HG02610 (cell line): Measurements from ENCODE around the gene HRH3.

Experiments used
- ATAC-seq: cut with Tn5 transposase; IDR thresholded peaks from one replicate; pipeline ENCODE4 v1.9.1; 2021; ENCODE audit warnings: mild to moderate bottlenecking, moderate library complexity; ENCODE audit not compliant: unreplicated experiment

Gene HRH3

DNA sequence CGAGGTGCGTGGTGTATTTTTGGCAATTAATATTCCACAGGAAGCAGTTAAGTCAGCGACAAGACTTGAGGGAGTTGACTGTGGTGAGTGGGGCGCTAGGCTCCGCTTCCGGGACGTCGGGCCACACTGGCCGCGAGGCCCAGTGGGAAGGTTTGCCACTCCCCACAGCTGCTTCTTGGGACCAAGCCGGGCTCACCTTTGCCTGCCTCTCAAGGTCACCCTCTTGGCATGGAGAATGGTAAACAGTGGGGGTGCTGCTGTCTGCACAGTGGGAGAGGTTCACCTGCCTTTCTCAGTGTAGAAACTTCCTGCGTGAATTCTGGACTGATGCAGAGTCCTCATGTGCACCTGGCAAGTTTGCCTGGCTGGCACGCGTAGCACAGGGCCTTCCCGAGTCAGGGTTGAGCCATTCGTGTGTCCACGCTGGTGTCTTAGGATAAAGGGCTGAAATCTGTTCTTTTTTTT, 24.6 kb upstream of the HRH3 start:
- ATAC-seq: no peak

DNA sequence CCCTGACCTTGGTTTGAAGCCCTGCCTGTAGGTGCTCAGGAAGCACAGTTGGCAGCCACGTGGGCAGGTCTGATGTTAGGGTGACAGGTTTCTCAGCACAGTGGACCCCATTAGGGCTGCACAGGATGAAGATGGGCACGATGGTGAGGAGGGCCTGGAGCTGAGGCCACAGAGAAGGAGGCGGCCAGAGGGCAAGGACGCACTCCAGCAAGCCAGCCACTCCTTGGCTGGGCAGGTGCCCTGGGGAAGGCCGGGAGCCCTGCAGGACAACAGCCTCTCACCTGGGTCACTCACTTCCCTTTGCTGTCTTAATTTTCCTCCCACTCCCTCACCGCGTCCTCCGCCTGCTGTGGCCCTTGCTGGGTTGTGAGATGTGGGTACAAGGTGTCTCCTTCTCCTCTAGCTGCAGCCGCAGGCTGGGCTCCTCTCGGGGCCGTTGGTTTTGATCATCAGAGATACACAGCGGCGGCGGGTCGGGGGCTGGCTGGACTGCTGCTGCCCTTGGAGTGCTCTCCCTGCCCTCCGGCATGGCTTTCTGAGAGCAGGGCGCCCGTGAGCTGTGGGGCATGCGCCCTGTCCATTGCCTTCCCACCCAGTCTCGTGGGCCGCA, 23.9 kb upstream of the HRH3 start:
- ATAC-seq: no peak

GRCh38 chr20:62243106-62243505, 23.0 kb upstream of the HRH3 start:
- no peak for ATAC-seq

GRCh38 chr20:62242176-62242575, 22.1 kb upstream of the HRH3 start:
- no peak for ATAC-seq

- ATAC-seq: no peak
Measured at GRCh38 chr20:62241506-62241905, 21.4 kb upstream of the HRH3 start.

- no peak for ATAC-seq
Measured at GRCh38 chr20:62240020-62240685, 20.1 kb upstream of the HRH3 start.

DNA sequence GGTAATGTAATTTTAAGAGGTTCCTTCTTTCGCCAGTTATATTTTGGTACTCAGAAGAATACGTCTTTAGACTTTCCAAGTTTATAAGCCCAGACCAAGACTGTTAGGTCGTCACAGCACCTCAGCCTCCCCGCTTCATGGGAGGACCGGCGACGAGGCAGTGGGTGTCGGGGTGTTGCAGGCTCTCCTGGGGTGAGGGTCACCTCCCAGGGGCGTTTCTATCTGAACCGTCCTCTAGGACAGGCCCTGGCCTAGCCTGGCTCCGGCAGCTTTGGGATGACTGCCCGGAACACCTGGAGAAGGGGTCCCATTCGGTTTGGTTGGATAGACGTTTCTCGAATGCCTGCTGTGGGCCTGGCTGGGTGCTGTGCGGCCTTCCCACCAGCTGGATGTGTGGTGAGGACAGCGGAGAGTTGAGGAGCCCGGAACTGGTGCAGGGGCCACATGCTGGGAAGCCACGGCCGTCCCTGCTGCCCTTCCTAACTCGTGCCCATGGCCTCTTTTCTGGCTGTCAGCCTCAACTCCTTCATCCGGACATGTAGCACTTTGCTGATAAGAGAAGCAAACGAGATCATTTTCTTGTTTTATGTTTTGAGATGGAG, 19.3 kb upstream of the HRH3 start:
- no peak for ATAC-seq

- peak; percentile 0 for ATAC-seq
Measured at GRCh38 chr20:62238569-62239277, 18.6 kb upstream of the HRH3 start.

- ATAC-seq: peak; percentile 97
Measured at GRCh38 chr20:62237801-62238568, 17.9 kb upstream of the HRH3 start, which contains the start of gene OSBPL2. TSS of gene OSBPL2 (plus strand) at chr20:62238521. CDS start at chr20:62256185, 17,664 bp downstream.

DNA sequence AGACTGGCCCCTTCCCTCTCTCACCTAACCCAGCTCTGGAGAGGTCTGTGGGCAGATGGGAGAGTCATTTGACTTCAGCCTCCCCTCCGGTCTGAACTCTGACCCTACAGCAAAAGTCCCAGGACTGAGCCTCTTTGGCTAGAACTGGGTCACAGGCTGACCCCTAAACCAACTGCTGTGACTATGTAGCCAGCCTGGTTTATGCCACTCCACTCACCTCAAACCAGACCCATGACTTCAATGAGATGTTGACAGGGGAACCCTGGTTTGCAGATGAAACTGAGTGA, 17.4 kb upstream of the HRH3 start:
- no peak for ATAC-seq

- ATAC-seq: no peak
Measured at GRCh38 chr20:62236766-62237513, 16.9 kb upstream of the HRH3 start.

DNA sequence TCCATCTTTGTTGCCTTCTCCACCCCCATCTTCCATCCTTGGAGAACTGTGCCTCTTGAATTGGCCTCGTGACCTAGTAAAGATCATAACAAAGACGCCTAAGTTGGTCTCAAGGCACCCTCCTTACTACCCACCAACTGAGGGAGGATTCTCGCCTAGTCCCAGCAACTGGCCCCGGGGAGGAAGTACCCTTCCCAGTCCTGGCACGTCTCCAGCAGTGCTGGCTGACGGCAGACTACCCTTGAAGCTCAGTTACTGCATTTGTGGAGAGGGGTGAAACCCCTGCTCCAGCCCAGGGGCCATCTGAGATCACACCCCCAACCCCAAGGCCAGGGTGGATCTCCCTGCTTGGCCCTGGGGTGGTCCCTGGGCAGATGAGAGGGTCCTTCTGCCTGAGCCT, 16.1 kb upstream of the HRH3 start:
- ATAC-seq: no peak

- ATAC-seq: no peak
Measured at GRCh38 chr20:62235777-62236157, 15.7 kb upstream of the HRH3 start.

DNA sequence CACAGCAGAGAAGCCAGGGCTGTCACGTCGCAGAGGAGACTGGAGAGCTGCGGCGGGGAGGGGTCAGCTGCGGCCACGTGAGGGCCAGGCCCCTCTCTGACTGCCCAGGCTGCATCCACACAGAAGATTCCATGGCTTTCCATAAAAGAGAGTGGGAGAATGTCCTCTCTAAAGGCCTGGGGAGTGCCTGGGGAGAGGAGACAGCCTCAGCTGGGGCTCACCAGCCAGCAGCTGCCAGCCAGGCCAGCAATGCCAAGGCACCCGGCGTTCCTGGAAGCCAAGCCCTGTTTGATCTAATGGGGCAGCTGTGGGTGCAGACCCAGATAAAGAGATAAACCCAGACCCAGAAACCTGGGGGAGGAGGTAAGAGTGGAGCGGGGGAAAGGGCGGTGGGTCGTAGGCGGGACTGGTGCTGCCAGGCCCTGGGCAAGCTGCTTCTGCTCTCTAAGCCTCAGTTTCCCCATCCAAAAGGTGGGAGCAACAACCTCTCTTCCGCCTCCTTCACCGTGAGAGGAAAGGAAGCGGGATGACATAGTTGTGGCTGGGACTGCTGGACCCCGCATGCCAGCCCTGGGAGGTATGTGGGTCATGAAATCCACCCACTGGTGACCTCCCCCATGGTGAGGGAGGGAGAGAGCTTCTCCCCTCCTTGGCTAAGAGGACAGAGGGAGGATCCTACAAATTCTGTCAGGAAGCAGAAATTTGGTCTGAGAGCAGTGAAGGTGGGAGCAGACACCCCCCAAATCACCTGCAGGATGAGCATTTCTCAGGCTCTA, 15.1 kb upstream of the HRH3 start:
- ATAC-seq: no peak

DNA sequence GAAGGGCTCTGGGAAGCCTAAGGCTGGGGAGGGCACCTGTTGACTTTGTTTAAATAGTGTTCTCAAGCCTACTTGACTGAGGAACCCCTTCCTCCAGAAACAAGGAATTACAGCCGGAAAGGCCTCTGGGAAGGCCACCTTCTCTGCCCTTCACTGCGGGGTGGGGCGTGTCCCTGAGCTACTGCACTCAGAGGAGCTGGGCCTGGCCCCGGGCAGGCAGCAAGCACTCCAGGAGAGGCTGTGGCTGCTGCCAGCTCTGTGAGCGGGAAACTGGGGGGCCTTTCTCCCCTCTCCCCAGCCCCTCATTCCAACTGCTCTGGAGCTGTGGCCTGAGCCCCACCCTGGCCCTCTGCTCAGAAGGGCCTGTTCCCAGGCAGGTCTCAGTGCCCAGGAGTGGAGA, 14.3 kb upstream of the HRH3 start:
- no peak for ATAC-seq

DNA sequence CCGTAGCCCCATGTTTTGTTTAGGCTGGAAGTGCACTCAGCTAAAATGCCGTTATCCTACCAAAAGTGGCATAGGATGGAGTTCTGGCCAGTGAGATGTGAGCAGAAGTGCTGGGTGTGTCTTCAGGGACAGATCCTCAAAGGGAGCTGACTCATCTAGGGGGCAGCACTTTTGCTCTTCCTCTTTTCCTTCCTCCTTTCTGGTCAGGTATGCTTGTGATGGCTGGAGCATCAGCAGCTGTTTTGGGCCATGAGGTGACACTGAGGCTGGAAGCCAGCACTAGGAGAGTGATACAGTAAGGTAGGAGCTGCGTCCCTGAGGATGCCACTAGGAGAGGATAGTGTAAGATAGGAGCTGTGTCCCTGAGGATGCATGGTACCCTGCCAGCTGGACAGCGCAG, 13.6 kb upstream of the HRH3 start:
- ATAC-seq: no peak

GRCh38 chr20:62232770-62233645, 12.9 kb upstream of the HRH3 start:
- no peak for ATAC-seq

DNA sequence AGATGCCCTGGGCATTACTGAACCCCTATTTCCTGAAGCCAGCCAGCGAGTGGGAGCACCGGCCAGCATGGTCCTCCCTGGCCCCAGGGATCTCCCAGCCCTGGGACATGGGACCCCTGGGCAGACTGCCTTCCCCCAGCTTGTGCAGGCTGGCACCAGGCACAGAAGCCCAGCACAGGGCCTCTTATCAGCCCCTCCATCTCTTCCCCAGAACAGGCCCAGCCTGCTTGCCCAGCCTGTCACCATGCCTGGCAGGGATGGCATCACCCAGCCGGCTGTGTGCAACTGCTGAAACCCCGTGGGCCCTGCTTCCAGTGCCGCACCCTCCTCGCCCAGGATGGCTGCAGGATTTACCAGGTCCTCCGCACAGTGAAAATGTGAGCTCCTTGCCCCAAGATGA, 12.1 kb upstream of the HRH3 start:
- ATAC-seq: no peak

DNA sequence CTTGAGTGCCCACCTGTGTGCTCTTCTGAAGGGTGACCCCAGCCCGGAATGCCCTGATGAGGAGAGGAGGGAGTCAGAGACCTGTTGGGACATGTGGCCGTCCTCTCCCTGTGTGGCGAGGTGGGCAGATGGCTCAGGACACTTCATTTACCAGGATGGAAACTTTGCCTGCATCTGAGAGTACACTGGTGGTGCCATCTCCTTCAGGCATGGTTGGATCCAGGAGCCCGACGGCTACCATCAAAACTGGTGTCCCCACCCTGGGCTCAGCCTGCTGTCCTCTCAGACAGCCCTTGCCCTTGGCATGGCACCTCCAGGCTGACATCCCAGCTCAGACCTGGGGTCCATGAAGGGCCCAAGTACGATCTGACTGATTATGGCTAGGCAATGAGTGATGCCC, 11.2 kb upstream of the HRH3 start:
- no peak for ATAC-seq
